ENCODE measurements around the gene FERD3L.

GRCh38 chr7:19112274-19113001, 32.8 kb downstream of the FERD3L start:
- no peak for TF ChIP-seq POLR2AphosphoS5 (IDR thresholded peaks at IDR 0.05)
- no peak for TF ChIP-seq CTCF (IDR thresholded peaks at IDR 0.05)
